SK-N-SH (cell line): ENCODE data around the gene GRAPL. TPM values are rescaled to one million over a fixed set of nuclear protein-coding genes. Genes with fewer than 3 reads are reported as not detected.
"Not testable (repeated sequence)": the region's sequence is repeated elsewhere in the genome, so short reads cannot be mapped to it uniquely, and the experiment has no call there.

ENCODE experiments used
- CTCF ChIA-PET: fragments of 300-600, 350-600 bp; formaldehyde crosslinking; extraction: SDS; loops from one replicate; lab custom pipeline; 2021; lab: Yijun Ruan, JAX
- POLR2A ChIA-PET: fragments of 350-600 bp; sonication (Branson Sonifier 250); formaldehyde crosslinking; extraction: SDS; loops from one replicate; lab custom pipeline; 2020; ENCODE audit warnings: antibody characterized with exemption, inconsistent platforms; lab: Yijun Ruan, JAX
- DNase-seq: peaks from one replicate; pipeline ENCODE4 v3.0.0; 2012
- H2AFZ ChIP-seq: fragments of 200-600 bp; sonication (generic); 2 replicates; pipeline ENCODE4 v1.8.1; 2016; ENCODE audit warnings: antibody characterized with exemption, mild to moderate bottlenecking, low read depth
- H3F3A ChIP-seq: fragments of 200-600 bp; sonication (generic); replicated peaks from 2 replicates; pipeline ENCODE3; 2016; ENCODE audit warnings: antibody characterized with exemption, mild to moderate bottlenecking; ENCODE audit not compliant: insufficient read depth
- H3K27ac ChIP-seq, 2 experiments: fragments of 200-500 bp in 1 of 2; fragments of 200-600 bp in 1 of 2; sonication (Bioruptor generic) in 1 of 2; sonication (generic), shearing (Covaris generic) in 1 of 2; 2 replicates each; pipeline versions ENCODE4 v1.5.1 to v1.6.1; 2014 to 2016; ENCODE audit warnings: low read depth in 2 of 2, inconsistent platforms in 1 of 2, low read length in 1 of 2, mild to moderate bottlenecking in 1 of 2, mixed read lengths in 1 of 2
- H3K27me3 ChIP-seq: fragments of 200-600 bp; sonication (generic), shearing (Covaris generic); 2 replicates; pipeline ENCODE4 v1.6.1; 2016; ENCODE audit warnings: mixed run types; ENCODE audit not compliant: insufficient read depth
- H3K36me3 ChIP-seq, 2 experiments: fragments of 200-500 bp in 1 of 2; fragments of 200-600 bp in 1 of 2; sonication (Bioruptor generic) in 1 of 2; sonication (generic) in 1 of 2; replicated peaks in 1 of 2; 2 replicates each; pipeline versions ENCODE3 to v1.5.1; 2014 to 2016; ENCODE audit warnings: low read length in 1 of 2, mild to moderate bottlenecking in 1 of 2; ENCODE audit not compliant: insufficient read depth in 2 of 2, control insufficient read depth in 1 of 2
- H3K4me1 ChIP-seq, 2 experiments: fragments of 200-500 bp in 1 of 2; fragments of 200-600 bp in 1 of 2; sonication (Bioruptor generic) in 1 of 2; sonication (generic), shearing (Covaris generic) in 1 of 2; 2 replicates each; pipeline versions ENCODE4 v1.5.1 to v1.6.1; 2014 to 2016; ENCODE audit warnings: low read depth in 1 of 2, low read length in 1 of 2, mixed run types in 1 of 2; ENCODE audit not compliant: insufficient read depth in 2 of 2, control insufficient read depth in 1 of 2
- H3K4me2 ChIP-seq: fragments of 200-600 bp; sonication (generic), shearing (Covaris generic); 2 replicates; pipeline ENCODE4 v1.6.1; 2017; ENCODE audit warnings: mixed run types
- H3K4me3 ChIP-seq, 2 experiments: fragments of 200-500 bp in 1 of 2; fragments of 200-600 bp in 1 of 2; sonication (Bioruptor generic) in 1 of 2; sonication (generic), shearing (Covaris generic) in 1 of 2; 2 replicates each; pipeline versions ENCODE4 v1.5.1 to v1.8.1; 2014 to 2016; ENCODE audit warnings: low read depth in 2 of 2, inconsistent platforms in 1 of 2, low read length in 1 of 2, mild to moderate bottlenecking in 1 of 2, mixed read lengths in 1 of 2, moderate library complexity in 1 of 2
- H3K79me2 ChIP-seq: fragments of 200-600 bp; sonication (generic); 2 replicates; pipeline ENCODE4 v1.8.1; 2017; ENCODE audit warnings: mild to moderate bottlenecking; ENCODE audit not compliant: insufficient read depth
- H3K9ac ChIP-seq: fragments of 200-600 bp; sonication (generic); 2 replicates; pipeline ENCODE4 v1.6.1; 2017; ENCODE audit warnings: mixed run types
- H3K9me2 ChIP-seq: fragments of 200-600 bp; sonication (generic); 2 replicates; pipeline ENCODE4 v1.6.1; 2017; ENCODE audit warnings: mixed run types
- H3K9me3 ChIP-seq: fragments of 200-600 bp; sonication (generic); 2 replicates; pipeline ENCODE4 v1.6.1; 2017; ENCODE audit warnings: mixed run types, mild to moderate bottlenecking, moderate library complexity
- H4K20me1 ChIP-seq: fragments of 200-600 bp; sonication (generic); 2 replicates; pipeline ENCODE4 v1.6.1; 2017; ENCODE audit warnings: mild to moderate bottlenecking, mixed run types; ENCODE audit not compliant: insufficient read depth
- TEAD4 ChIP-seq: IDR thresholded peaks from 2 replicates; pipeline ENCODE4 v1.4.0; 2012; ENCODE audit warnings: mild to moderate bottlenecking, borderline replicate concordance; ENCODE audit not compliant: insufficient read depth
- WGBS: methylation state at CpG from one replicate; pipeline ENCODE4 v1.1.6; 2017; ENCODE audit warnings: low lambda C conversion rate; 5-methylcytosine and 5-hydroxymethylcytosine counted together
- polyA plus RNA-seq, 3 experiments: library from polyadenylated mRNA; depleted of rRNA; stranded (reverse); fragments of >200 nt; gene quantifications; 2 replicates each; pipeline ENCODE4 v1.2.3, GENCODE V29; 2012

GRAPL gene
- polyA plus RNA-seq, 1 of the 3 experiments (the other 2 are of a cell fraction): not detected

- TF ChIP-seq TEAD4: 0 out of 2 replicates have a peak, but pooled peaks have one; percentile 32
- TF ChIP-seq, all 33 proteins: peak for 1; not testable (repeated sequence) for 32
- H4K20me1 ChIP-seq, H3F3A ChIP-seq, POLR2A ChIA-PET, H3K4me3 ChIP-seq, H3K9ac ChIP-seq, H3K79me2 ChIP-seq, H3K4me2 ChIP-seq, H3K9me2 ChIP-seq, H3K4me1 ChIP-seq, CTCF ChIA-PET, H2AFZ ChIP-seq, DNase-seq, H3K9me3 ChIP-seq, H3K27me3 ChIP-seq, H3K36me3 ChIP-seq: not testable (repeated sequence)
- H3K27ac ChIP-seq: peak overlapping the region in 1 of 2 experiments; percentile 46; a peak in 1 of 4 replicates
- WGBS: 10% methylated on average over 2 of the region's 5 CpGs
Observed at GRCh38 chr17:19144373-19144772, 17.0 kb downstream of the GRAPL start.

- H3K4me1 ChIP-seq, H3K9me2 ChIP-seq, H4K20me1 ChIP-seq, H3K27me3 ChIP-seq, H3K79me2 ChIP-seq, POLR2A ChIA-PET, H2AFZ ChIP-seq, H3F3A ChIP-seq, H3K9me3 ChIP-seq, H3K27ac ChIP-seq, H3K9ac ChIP-seq, CTCF ChIA-PET, DNase-seq, H3K4me2 ChIP-seq, H3K36me3 ChIP-seq, H3K4me3 ChIP-seq: not testable (repeated sequence)
- WGBS: no CpG with 5 or more reads among the region's 11 CpGs
Observed at GRCh38 chr17:19145471-19145870, 18.1 kb downstream of the GRAPL start.

DNA sequence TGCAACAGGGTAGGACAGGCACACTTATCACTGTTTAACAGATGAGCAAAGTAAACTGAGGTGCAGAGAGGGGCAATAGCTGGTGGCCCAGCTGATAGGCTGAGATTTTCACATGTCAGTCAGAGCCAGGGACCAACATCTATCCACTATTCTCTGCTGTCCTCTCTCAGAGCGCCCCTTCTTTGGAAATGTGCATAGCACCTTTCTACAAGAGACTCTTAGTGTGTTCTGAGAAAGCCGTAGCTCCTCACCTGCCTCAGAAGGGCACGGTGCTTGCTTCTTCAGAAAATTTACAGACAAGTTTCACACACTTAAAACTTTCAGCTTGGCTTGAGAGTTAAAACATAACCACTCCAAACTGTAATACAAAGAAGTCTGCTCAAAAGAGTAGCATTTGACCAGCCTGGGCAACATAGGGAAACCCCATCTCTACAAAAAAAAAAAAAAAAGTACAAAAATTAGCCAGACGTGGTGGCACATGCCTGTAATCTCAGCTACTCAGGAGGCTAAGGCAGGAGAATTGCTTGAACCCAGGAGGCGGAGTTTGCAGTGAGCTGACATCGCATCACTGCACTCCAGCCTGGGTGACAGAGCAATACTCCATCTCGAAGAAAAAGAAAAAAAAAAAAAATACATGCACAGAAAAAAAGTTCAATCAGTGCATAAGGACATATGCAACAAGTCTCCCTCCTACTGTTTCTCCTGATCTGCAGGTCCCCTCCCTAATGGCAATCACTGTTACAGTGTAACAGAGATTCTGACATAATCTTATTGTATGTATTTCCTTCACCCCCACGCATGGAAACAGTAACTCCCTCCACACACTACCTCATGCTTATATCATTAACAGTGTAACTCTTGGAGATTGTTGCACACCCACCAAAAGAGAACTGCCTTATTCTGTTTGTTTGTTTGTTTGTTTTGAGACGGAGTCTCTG is 23.6 kb downstream of the GRAPL start:
- H3K9ac ChIP-seq, POLR2A ChIA-PET: not testable (repeated sequence)

GRCh38 chr17:19157628-19158027 is 30.2 kb downstream of the GRAPL start:
- H3K4me2 ChIP-seq, H2AFZ ChIP-seq, H3K9me3 ChIP-seq, H3K27ac ChIP-seq, H3K4me1 ChIP-seq, DNase-seq, H3K9me2 ChIP-seq, H3F3A ChIP-seq, H3K79me2 ChIP-seq, H3K27me3 ChIP-seq, H3K9ac ChIP-seq, POLR2A ChIA-PET, H3K36me3 ChIP-seq, CTCF ChIA-PET, H3K4me3 ChIP-seq, H4K20me1 ChIP-seq: not testable (repeated sequence)
- WGBS: no CpG with 5 or more reads among the region's 8 CpGs

More for the DNA sequence above, 23.6 kb downstream of the GRAPL start:
- CTCF ChIA-PET, H2AFZ ChIP-seq, DNase-seq, H4K20me1 ChIP-seq, H3K4me2 ChIP-seq, H3F3A ChIP-seq, H3K27me3 ChIP-seq, H3K36me3 ChIP-seq, H3K4me1 ChIP-seq, H3K4me3 ChIP-seq, H3K9me2 ChIP-seq, H3K79me2 ChIP-seq, H3K9me3 ChIP-seq, H3K27ac ChIP-seq: not testable (repeated sequence)
- no CpG with 5 or more reads among the region's 9 CpGs for WGBS

DNA sequence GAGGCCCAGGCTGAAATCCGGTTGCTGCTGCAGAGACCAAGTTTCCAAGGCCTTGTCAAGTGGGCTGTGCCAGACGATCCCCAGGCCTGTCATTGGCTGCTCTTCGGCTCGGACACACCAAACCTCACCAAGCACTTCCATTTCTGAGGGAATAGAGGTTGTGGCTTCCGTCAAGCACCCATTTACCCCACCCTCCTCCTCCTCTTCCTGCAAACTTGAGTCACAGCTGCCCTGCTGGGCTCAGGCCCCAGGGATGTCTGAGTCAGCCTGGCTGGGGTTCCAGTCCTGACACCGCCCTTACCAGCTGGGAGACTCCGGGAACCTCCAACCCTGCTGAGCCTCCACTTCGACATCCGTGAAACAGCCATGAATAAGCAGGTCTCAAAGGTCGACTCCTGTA is 31.1 kb downstream of the GRAPL start:
- no CpG with 5 or more reads among the region's 10 CpGs for WGBS
- H3K9me3 ChIP-seq, POLR2A ChIA-PET, H3K4me1 ChIP-seq, H3F3A ChIP-seq, H3K4me2 ChIP-seq, DNase-seq, H2AFZ ChIP-seq, H3K79me2 ChIP-seq, H3K36me3 ChIP-seq, H4K20me1 ChIP-seq, H3K4me3 ChIP-seq, H3K27me3 ChIP-seq, H3K9ac ChIP-seq, H3K27ac ChIP-seq, CTCF ChIA-PET, H3K9me2 ChIP-seq: not testable (repeated sequence)

GRCh38 chr17:19158938-19159337 is 31.5 kb downstream of the GRAPL start:
- POLR2A ChIA-PET, H3K4me1 ChIP-seq, DNase-seq, H3K27ac ChIP-seq, H3K4me2 ChIP-seq, H3F3A ChIP-seq, H3K9ac ChIP-seq, H2AFZ ChIP-seq, H3K27me3 ChIP-seq, H3K9me3 ChIP-seq, CTCF ChIA-PET, H3K79me2 ChIP-seq, H3K9me2 ChIP-seq, H3K4me3 ChIP-seq, H3K36me3 ChIP-seq, H4K20me1 ChIP-seq: not testable (repeated sequence)
- no CpG with 5 or more reads among the region's 2 CpGs for WGBS
